Adrenal gland (tissue), 12 donors: ENCODE data around the gene UBR3. TPM values are rescaled to one million over a fixed set of nuclear protein-coding genes. Genes with fewer than 3 reads are reported as not detected.
"Not testable (repeated sequence)": the region's sequence is repeated elsewhere in the genome, so short reads cannot be mapped to it uniquely, and the experiment has no call there.

Source experiments
- DNase-seq, 7 donors: peaks; one replicate each; pipeline ENCODE4 v3.0.0-alpha.2; 2019 to 2020
- H3K27ac ChIP-seq, 5 donors: fragments of 200-600 bp; sonication (generic) in 4 of 5; 1 replicate in 3 of 5; 2 replicates in 2 of 5; pipeline versions ENCODE4 v1.5.1 to v1.8.0; 2016 to 2020; ENCODE audit warnings: mild to moderate bottlenecking in 1 of 5
- H3K27me3 ChIP-seq: fragments of 200-600 bp; 2 replicates; pipeline ENCODE4 v1.8.0; 2021
- H3K36me3 ChIP-seq, 2 donors: fragments of 200-600 bp; replicated peaks in 1 of 2; 1 replicate in 1 of 2; 2 replicates in 1 of 2; pipeline versions ENCODE4 v1.5.1 to v1.8.0; 2018 to 2022
- H3K4me1 ChIP-seq, 2 donors: fragments of 200-600 bp; replicated peaks in 1 of 2; 1 replicate in 1 of 2; 2 replicates in 1 of 2; pipeline versions ENCODE4 v1.5.1 to v1.8.0; 2018 to 2021
- H3K4me3 ChIP-seq, 4 donors: fragments of 200-600 bp; sonication (generic) in 3 of 4; one replicate each; pipeline ENCODE4 v1.5.1; 2016 to 2018
- H3K9me3 ChIP-seq, 3 donors: fragments of 200-600 bp; sonication (generic) in 1 of 3; replicated peaks in 1 of 3; 1 replicate in 2 of 3; 2 replicates in 1 of 3; pipeline versions ENCODE4 v1.5.1 to v1.8.0; 2016 to 2021
- CTCF ChIP-seq, 6 experiments: fragments of 450-650 bp in 4 of 6; fragments of 200-600 bp in 2 of 6; sonication (generic) in 1 of 6; IDR thresholded peaks; 1 replicate in 5 of 6; 2 replicates in 1 of 6; pipeline versions ENCODE4 v1.5.1 to v1.8.0; 2016 to 2021; ENCODE audit warnings: antibody characterized with exemption in 6 of 6, mild to moderate bottlenecking in 2 of 6, moderate library complexity in 1 of 6
- POLR2A ChIP-seq, 2 donors: fragments of 450-650 bp; IDR thresholded peaks; one replicate each; pipeline ENCODE4 v1.6.1; 2017; ENCODE audit warnings: antibody characterized with exemption in 2 of 2, mild to moderate bottlenecking in 2 of 2, moderate library complexity in 1 of 2
- WGBS, 4 donors: extraction: QIAGEN DNeasy Blood & Tissue Kit in 2 of 4; methylation state at CpG; one replicate each; pipeline versions ENCODE4 v1.1.5 to v1.1.7; 2013 to 2017; 5-methylcytosine and 5-hydroxymethylcytosine counted together
- intact Hi-C, 2 donors: fragments of 100-400 bp; cut with DNase I; formaldehyde crosslinking; loops; one replicate each; pipeline versions ENCODE4 v1.14.1 to v1.15.0; 2022 to 2023
- polyA plus RNA-seq, 3 donors: library from polyadenylated mRNA; stranded (reverse); fragments of 200-250 nt in 2 of 3; fragments of 350-450 nt in 1 of 3; fragmentation: Illumina TruSeq in 1 of 3; extraction: RNeasy Lipid Tissue Mini Kit (QIAGEN cat#74804) in 1 of 3; gene quantifications; one replicate each; pipeline ENCODE4 v1.2.3, GENCODE V29; 2013 to 2014
- total RNA-seq, 9 donors: library from RNA; depleted of rRNA in 4 of 9; stranded (reverse); fragments of >200 nt in 4 of 9; fragments of 120-200 nt in 1 of 9; fragmentation: NEBNext Ultra II Directional in 1 of 9; extraction: Animal tissue kit (Norgen Biotek cat#: 25700) in 1 of 9; gene quantifications; one replicate each; pipeline versions ENCODE4 v1.1.0 to v1.2.4, GENCODE V29; 2013 to 2023
- donor health status: healthy with polysubstance abuse.
- donor health status: Bipolar disorder and iron deficiency.
- donor health status: DM: yes; HTN: yes; CAD: no.
- donor health status: DM: no; HTN: no; CAD: no.
- donor health status: DM: no; HTN: no; CAD: no.
- donor health status: DM: yes; HTN: yes; CAD: no.

UBR3 gene
- total and polyA plus RNA-seq, 12 donors, result 25.5 to 85.7 (median 62.8) TPM

- Histone ChIP-seq H3K36me3 (no peaks in the 10 kb centered on the region), H3K4me1 (no peaks in the 10 kb centered on the region), H3K27ac (no peak overlapping the region), H3K27me3 (no peaks in the 10 kb centered on the region), H3K9me3 (no peaks in the 10 kb centered on the region), H3K4me3 (no peak overlapping the region)
- TF ChIP-seq CTCF (IDR thresholded peaks at IDR 0.05) (no peak), POLR2A (IDR thresholded peaks at IDR 0.05) (no peak)
- intact Hi-C loops, result no loop called here
- WGBS, 4 donors, result 68 to 80% (median 77%) methylated on average over 4 of the region's 4 CpGs
- no peak for DNase-seq
Observed at GRCh38 chr2:170113168-170113894, 286.1 kb downstream of the UBR3 start.

DNA sequence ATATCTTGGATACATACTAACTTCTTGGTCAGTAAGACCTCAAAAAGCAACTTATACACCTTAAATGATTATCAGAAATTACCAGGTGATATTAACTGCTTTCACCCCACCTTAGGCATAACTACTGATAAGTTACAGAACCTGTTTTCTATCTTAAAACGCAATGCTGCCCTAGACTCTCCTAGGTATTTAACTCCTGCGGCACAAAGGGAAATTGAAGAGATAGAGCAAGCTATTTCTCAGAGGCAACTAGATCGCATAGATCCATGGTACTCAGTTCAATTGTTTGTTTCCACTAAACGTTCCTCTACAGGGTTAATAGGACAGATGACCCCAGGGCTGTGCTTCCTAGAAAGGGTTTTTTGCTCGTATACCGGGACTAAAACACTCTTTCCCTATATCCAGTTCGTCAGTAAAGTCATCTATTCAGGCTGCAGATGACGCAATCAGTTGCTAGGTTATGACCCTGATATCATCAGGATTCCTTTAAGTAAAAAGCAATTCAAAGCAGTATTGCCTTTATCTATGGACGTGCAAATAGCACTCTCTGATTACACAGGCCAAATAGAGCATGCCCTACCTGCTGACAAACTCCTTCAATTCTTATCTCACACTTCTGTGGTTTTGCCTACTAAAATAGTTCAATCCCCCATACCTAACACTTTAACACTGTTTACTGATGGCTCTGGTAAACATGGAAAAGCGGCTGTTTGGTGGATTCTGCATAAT lies 288.4 kb downstream of the UBR3 start:
- H3K36me3 ChIP-seq, result no peaks in the 10 kb centered on the region
- H3K4me3 ChIP-seq, result no peak overlapping the region
- WGBS, 4 donors, result 62 to 77% (median 69%) methylated on average over 10 of the region's 10 CpGs
- no peaks in the 10 kb centered on the region for H3K27me3 ChIP-seq
- no peak overlapping the region for H3K27ac ChIP-seq
- no peaks in the 10 kb centered on the region for H3K4me1 ChIP-seq
- H3K9me3 ChIP-seq, result no peaks in the 10 kb centered on the region
- no peak for TF ChIP-seq CTCF (IDR thresholded peaks at IDR 0.05)
- TF ChIP-seq POLR2A (IDR thresholded peaks at IDR 0.05), result no peak
- no peak for DNase-seq
- intact Hi-C loops, result no loop called here

GRCh38 chr2:170118641-170119040 lies 291.4 kb downstream of the UBR3 start:
- Histone ChIP-seq H3K27me3 (no peaks in the 10 kb centered on the region), H3K9me3 (no peaks in the 10 kb centered on the region), H3K4me3 (no peak overlapping the region), H3K36me3 (no peaks in the 10 kb centered on the region), H3K4me1 (no peaks in the 10 kb centered on the region), H3K27ac (no peak overlapping the region)
- no peak for DNase-seq
- WGBS, 4 donors, result 62 to 90% (median 79%) methylated on average over 2 of the region's 2 CpGs
- no peak for TF ChIP-seq POLR2A (IDR thresholded peaks at IDR 0.05)
- TF ChIP-seq CTCF (IDR thresholded peaks at IDR 0.05), result no peak
- intact Hi-C loops, result no loop called here

DNA sequence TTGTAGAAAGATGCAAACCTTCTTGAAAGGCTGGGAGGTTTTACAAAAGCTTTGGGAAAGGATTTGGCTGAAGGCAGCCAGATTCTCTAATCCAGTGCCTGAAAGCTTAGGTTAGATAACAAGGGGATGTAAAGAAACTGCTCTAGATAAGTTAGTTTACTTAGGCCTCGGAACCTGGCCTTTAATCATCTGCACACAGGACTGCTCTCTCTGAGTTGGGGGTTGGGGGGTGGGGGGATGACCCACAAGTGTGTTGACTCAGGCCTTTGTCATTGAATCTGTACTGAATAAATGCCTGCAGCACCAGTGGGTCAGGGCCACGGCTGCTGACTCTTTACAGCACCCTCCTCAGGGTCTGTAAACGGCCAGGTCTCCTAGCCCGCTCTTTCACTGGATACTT lies 292.1 kb downstream of the UBR3 start:
- H3K36me3 ChIP-seq, H3K27me3 ChIP-seq, intact Hi-C loops, H3K27ac ChIP-seq, H3K4me3 ChIP-seq, H3K4me1 ChIP-seq, H3K9me3 ChIP-seq, DNase-seq: not testable (repeated sequence)
- WGBS, 4 donors, result 87 to 93% (median 91%) methylated on average over 4 of the region's 4 CpGs
